NCI-H2196 treated with DMSO at 0.1 percent for 48 hours (cell line): ENCODE measurements around the gene CLDN10.
"Not testable (repeated sequence)": the region's sequence is repeated elsewhere in the genome, so short reads cannot be mapped to it uniquely, and the experiment has no call there.

Source experiments
- DNase-seq: peaks from one replicate; lab custom pipeline; 2025; ENCODE audit not compliant: unreplicated experiment; lab: John Stamatoyannopoulos, UW

Gene CLDN10

GRCh38 chr13:95540888-95541287 lies 11.6 kb upstream of the CLDN10 start:
- no peak for DNase-seq

GRCh38 chr13:95541308-95541707 lies 11.2 kb upstream of the CLDN10 start:
- DNase-seq, result no peak

GRCh38 chr13:95541911-95542474 lies 10.5 kb upstream of the CLDN10 start:
- no peak for DNase-seq

GRCh38 chr13:95544293-95544692 lies 8.2 kb upstream of the CLDN10 start:
- no peak for DNase-seq

- no peak for DNase-seq
Measured at GRCh38 chr13:95546919-95547318, 5.6 kb upstream of the CLDN10 start.

GRCh38 chr13:95547531-95548167 lies 4.9 kb upstream of the CLDN10 start:
- DNase-seq, result no peak

- DNase-seq, result no peak
Measured at GRCh38 chr13:95552208-95552538, 347 bp upstream of the CLDN10 start.

- DNase-seq, result no peak
Measured at GRCh38 chr13:95553581-95554385, 1.3 kb downstream of the CLDN10 start.

- DNase-seq, result no peak
Measured at GRCh38 chr13:95557013-95557412, 4.5 kb downstream of the CLDN10 start.

GRCh38 chr13:95559100-95559499 lies 6.6 kb downstream of the CLDN10 start:
- DNase-seq, result no peak

- no peak for DNase-seq
Measured at GRCh38 chr13:95560387-95560786, 7.9 kb downstream of the CLDN10 start.

GRCh38 chr13:95564091-95564490 lies 11.6 kb downstream of the CLDN10 start:
- no peak for DNase-seq

- DNase-seq, result no peak
Measured at GRCh38 chr13:95564733-95565291, 12.3 kb downstream of the CLDN10 start.

GRCh38 chr13:95565758-95566157 lies 13.2 kb downstream of the CLDN10 start:
- DNase-seq, result not testable (repeated sequence)

- DNase-seq, result no peak
Measured at GRCh38 chr13:95568131-95568530, 15.6 kb downstream of the CLDN10 start.

- no peak for DNase-seq
Measured at GRCh38 chr13:95570016-95570415, 17.5 kb downstream of the CLDN10 start.

- no peak for DNase-seq
Measured at GRCh38 chr13:95571941-95572340, 19.4 kb downstream of the CLDN10 start.

GRCh38 chr13:95573221-95573620 lies 20.7 kb downstream of the CLDN10 start:
- DNase-seq, result no peak

- DNase-seq, result no peak
Measured at GRCh38 chr13:95579303-95579702, 26.8 kb downstream of the CLDN10 start.

- DNase-seq, result no peak
Measured at GRCh38 chr13:95585867-95586266, 33.3 kb downstream of the CLDN10 start.

GRCh38 chr13:95588134-95588533 lies 35.6 kb downstream of the CLDN10 start:
- no peak for DNase-seq

- DNase-seq, result no peak
Measured at GRCh38 chr13:95588721-95589120, 36.2 kb downstream of the CLDN10 start.
